ENCODE data around the gene FAF2. TPM values are rescaled to one million over a fixed set of nuclear protein-coding genes. Genes with fewer than 3 reads are reported as not detected.
"Not testable (repeated sequence)": the region's sequence is repeated elsewhere in the genome, so short reads cannot be mapped to it uniquely, and the experiment has no call there.

The FAF2 gene
- total RNA-seq, 1 donor from 2014 or later: 47.2 TPM

GRCh38 chr5:176418251-176418650 is 29.9 kb upstream of the FAF2 start:
- no peak for DNase-seq (ENCODE audit: low spot score)

DNA sequence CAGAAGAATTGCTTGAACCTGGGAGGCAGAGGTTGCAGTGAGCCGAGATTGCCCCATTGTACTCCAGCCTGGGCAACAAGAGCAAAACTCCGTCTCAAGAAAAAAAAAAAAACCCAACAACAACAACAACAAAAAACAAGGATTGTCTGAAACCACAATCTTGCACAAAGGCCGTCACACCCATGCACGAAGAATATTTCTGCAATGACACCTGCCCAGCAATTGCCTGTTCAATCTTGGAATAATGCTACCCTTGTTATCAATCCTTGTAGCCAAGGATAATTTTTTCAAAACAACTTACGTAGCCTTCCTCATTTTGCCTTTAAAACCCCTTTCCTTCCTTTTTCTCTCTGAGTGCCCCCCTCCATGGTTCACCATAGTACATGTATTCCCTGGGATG is 28.1 kb upstream of the FAF2 start:
- DNase-seq (ENCODE audit: low spot score): no peak

- DNase-seq (ENCODE audit: low spot score): no peak
These were observed 27.1 kb upstream of the FAF2 start for GRCh38 chr5:176420972-176421544.

DNA sequence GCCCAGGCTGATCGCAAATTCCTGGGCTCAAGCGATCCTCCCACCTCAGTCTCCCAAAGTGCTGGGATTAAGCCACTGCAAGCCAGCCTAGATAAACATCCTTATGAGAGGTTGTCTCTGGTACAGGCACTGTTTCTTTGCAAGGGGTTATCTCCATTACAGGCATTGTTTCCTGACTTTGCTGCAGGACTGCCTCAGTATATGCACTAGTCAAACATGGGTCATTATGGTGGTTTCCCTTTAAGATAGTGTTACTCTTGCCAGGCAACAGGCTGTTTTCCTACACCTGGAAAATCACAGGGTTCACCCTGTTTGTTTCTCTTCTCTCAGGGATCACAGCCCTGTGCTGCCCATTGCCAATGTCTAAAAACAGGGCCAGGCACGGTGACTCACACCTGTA is 24.0 kb upstream of the FAF2 start:
- DNase-seq (ENCODE audit: low spot score): no peak

- no peak for DNase-seq (ENCODE audit: low spot score)
These were observed 23.0 kb upstream of the FAF2 start for GRCh38 chr5:176425138-176425537.

GRCh38 chr5:176425791-176426190 is 22.4 kb upstream of the FAF2 start:
- DNase-seq (ENCODE audit: low spot score): no peak

GRCh38 chr5:176426876-176427275 is 21.3 kb upstream of the FAF2 start:
- DNase-seq (ENCODE audit: low spot score): no peak

- no peak for DNase-seq (ENCODE audit: low spot score)
These were observed 20.2 kb upstream of the FAF2 start for GRCh38 chr5:176427971-176428370.

- no peak for DNase-seq (ENCODE audit: low spot score)
These were observed 18.2 kb upstream of the FAF2 start for GRCh38 chr5:176429972-176430371.

DNA sequence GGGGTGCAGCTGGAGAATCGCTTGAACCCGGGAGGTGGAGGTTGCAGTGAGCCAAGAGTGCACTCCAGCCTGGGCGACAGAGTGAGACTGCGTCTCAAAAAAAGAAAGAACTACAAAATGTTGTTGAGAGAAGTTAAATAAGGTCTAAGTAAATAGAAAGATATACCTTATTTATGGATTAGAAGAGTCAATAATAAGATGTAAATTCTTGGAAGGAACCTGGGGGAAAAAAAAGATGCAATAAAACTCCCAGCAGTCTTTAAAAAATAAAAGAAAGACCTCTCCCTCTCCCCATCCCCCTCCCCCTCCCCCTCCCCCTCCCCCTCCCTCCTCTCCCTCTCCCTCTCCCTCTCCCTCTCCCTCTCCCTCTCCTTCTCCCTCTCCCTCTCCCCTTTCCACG is 15.5 kb upstream of the FAF2 start:
- no peak for DNase-seq (ENCODE audit: low spot score)

DNA sequence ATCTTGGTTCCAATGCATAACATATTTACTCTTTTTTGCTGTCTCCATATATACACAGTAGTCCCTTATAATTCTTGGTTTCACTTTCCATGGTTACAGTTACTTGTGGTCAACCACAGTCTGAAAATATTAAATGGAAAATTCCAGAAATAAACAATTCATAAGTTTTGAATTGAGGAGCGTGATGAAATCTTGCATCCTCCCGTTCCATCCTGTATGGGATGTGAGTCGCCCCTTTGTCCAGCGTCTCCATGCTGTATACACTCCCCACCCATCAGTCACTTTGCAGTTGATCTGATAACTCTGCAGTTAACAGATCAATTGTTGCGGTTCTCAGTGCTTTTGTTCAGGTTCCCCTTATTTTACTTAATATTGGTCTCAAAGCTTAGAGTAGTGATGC is 11.5 kb upstream of the FAF2 start:
- DNase-seq (ENCODE audit: low spot score): no peak

DNA sequence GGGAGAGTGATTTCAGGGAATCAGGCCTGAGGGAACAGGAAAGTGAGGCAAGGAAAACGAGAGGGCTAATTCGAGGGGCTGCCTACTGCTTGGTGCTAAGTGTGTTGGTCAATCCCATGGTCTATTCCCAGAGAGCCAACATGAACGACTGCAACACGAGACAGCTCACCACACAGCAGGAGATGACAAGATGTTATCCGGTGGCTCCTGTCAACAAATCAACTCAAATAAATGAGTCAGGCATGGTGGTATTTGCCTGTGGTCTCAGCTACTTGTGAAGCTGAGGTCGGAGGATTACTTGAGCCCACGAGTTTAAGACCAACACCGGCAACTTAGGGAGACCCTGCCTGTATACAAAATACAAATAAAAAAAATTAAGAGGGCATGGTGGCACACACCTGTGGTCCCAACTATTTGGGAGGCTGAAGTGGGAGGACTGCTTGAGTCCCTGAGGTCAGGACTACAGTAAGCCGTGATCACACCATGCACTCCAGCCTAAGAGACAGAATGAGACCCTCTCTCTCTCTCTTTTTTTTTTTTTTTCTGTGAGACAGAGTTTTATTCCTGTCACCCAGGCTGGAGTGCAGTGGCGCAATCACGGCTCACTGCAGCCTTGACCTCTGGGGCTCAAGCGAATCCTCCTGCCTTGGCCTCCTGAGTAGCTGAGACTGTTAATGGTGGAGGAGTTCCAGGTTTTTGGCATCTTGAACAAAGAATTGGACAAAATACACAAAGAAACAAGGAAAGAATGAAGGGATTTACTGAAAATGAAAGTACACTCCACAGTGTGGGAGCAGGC is 9.0 kb upstream of the FAF2 start:
- no peak for DNase-seq (ENCODE audit: low spot score)

- DNase-seq (ENCODE audit: low spot score): no peak
These were observed 7.1 kb upstream of the FAF2 start for GRCh38 chr5:176440927-176441706.

DNA sequence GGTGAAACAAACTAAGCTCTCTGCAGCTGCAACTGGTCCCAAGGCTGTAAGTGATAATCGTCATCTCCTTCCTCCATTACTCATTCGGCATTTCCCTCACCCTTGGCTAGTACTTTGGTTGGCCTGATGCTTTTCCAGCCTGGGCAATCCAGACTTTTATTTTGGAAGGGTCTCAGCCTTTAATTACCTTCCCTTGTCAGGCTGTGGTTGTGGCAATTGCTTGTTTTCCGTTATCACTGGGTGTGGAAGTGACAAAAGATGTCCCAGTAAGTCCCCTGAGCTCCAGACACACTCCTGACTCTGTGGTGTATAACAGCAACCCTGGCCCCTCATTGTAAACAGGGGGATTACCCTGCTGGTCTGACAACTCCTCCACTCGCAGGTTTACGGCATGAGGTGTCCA is 6.3 kb upstream of the FAF2 start:
- no peak for DNase-seq (ENCODE audit: low spot score)

DNA sequence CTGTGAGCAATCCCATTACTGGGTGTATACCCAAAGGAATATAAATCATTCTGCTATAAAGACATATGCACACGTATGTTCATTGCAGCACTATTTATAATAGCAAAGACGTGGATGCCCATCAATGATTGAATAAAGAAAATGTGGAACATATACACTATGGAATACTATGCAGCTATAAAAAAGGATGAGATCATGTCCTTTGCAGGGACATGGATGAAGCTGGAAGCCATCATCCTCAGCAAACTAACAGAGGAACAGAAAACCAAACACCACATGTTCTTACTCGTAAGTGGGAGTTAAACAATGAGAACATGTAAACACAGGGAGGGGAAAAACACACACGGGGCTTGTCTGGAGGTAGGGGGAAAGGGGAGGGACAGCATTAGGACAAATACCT is 5.3 kb upstream of the FAF2 start:
- not testable (repeated sequence) for DNase-seq (ENCODE audit: low spot score)

DNA sequence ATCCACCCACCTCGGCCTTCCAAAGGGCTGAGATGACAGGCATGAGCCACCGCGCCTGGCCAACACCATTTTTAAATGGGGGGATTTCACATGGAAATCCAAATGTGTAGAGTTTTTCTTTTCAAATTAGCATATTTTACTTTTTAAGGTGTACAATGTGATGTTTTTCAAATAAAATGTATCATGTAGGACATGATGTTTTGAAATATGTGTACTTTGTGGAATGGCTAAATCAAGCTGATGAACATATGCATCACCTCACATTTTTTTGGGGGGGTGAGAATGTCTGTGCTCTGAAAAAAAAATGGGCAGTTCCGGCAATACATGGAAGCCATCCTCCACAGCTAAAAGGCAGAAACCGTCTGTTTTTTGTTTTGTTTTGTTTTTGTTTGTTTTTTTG is 3.4 kb upstream of the FAF2 start:
- no peak for DNase-seq (ENCODE audit: low spot score)

DNA sequence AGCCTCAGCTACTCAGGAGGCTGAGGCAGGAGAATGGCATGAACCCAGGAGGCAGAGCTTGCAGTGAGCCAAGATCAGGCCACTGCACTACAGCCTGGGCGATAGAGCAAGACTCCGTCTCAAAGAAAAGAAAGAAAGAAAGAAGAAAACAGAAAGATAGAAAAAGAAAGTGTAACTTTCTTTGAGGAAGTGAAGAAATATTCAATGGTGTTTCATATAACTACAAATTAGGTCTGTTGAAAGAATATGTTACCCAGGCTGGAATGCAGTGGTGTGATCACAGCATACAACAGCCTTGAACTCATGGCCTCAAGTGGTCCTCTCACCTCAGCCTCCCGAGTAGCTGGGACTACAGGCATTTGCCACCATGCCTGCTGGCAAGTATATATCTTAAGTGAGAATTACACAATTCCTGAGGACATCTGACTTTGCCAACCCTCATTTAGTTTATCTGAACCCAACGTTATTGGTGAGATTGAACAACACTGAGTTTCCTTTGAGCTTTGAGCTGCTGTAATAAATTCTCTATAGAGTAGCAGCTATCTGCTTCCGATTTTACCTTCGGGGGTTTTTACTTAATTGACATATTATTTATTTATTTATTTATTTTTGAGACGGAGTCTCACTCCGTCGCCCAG is 2.0 kb upstream of the FAF2 start:
- DNase-seq (ENCODE audit: low spot score): no peak

- DNase-seq (ENCODE audit: low spot score): peak; percentile 9
These were observed 1.1 kb upstream of the FAF2 start for GRCh38 chr5:176446884-176447590.

GRCh38 chr5:176447591-176447977 is 601 bp upstream of the FAF2 start:
- no peak for DNase-seq (ENCODE audit: low spot score)

DNA sequence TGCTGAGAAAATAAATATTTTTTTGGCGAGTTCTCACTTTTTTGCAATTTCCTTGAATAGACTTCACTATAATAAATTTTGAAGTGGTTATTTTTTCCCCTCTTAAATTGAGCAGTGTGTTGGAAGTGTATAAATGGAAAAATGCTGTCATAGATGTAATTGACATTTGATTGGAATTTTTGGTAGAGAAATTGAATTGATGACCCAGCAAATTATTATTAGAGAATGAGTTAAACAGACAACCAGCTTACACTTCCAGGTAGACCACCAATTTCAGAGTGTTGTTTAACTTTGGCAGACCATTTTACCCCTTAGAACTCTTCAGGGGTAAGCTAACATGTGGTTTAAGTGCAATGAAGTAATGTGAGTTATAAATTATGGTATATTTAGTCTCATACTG is 1.9 kb downstream of the FAF2 start:
- no peak for DNase-seq (ENCODE audit: low spot score)

GRCh38 chr5:176454724-176455394 is 6.7 kb downstream of the FAF2 start:
- DNase-seq (ENCODE audit: low spot score): no peak

Data from umbilical cord (tissue), 2 donors.